ENCODE data around the gene RARG.

Gene RARG

GRCh38 chr12:53241623-53242412 lies 9.8 kb upstream of the RARG start:
- no peak for FAIRE-seq

GRCh38 chr12:53239643-53240258 lies 7.7 kb upstream of the RARG start:
- no peak for FAIRE-seq

- FAIRE-seq, result no peak
Measured at GRCh38 chr12:53236443-53237111, 4.6 kb upstream of the RARG start.

GRCh38 chr12:53235742-53236442 lies 3.9 kb upstream of the RARG start:
- no peak for FAIRE-seq

GRCh38 chr12:53235164-53235563 lies 3.2 kb upstream of the RARG start:
- no peak for FAIRE-seq

GRCh38 chr12:53234271-53234914 lies 2.4 kb upstream of the RARG start:
- FAIRE-seq, result no peak

- no peak for FAIRE-seq
Measured at GRCh38 chr12:53233671-53234121, 1.7 kb upstream of the RARG start.

GRCh38 chr12:53232646-53233461 lies 845 bp upstream of the RARG start:
- FAIRE-seq, result no peak

GRCh38 chr12:53231671-53231920 lies 413 bp downstream of the RARG start:
- no peak for FAIRE-seq

GRCh38 chr12:53230108-53230845 lies 1.7 kb downstream of the RARG start:
- FAIRE-seq, result no peak

- no peak for FAIRE-seq
Measured at GRCh38 chr12:53229454-53229853, 2.6 kb downstream of the RARG start.

GRCh38 chr12:53227836-53228235 lies 4.2 kb downstream of the RARG start:
- no peak for FAIRE-seq

- no peak for FAIRE-seq
Measured at GRCh38 chr12:53227341-53227740, 4.7 kb downstream of the RARG start.

GRCh38 chr12:53226815-53227214 lies 5.2 kb downstream of the RARG start:
- FAIRE-seq, result no peak

GRCh38 chr12:53225635-53226424 lies 6.2 kb downstream of the RARG start:
- no peak for FAIRE-seq

GRCh38 chr12:53224897-53225634 lies 6.9 kb downstream of the RARG start:
- FAIRE-seq, result no peak

- no peak for FAIRE-seq
Measured at GRCh38 chr12:53224061-53224896, 7.7 kb downstream of the RARG start.

GRCh38 chr12:53223389-53224060 lies 8.5 kb downstream of the RARG start:
- FAIRE-seq, result no peak

Measured in islet of Langerhans (tissue), 1 donor.